ENCODE measurements around the gene CIITA. TPM values are rescaled to one million over a fixed set of nuclear protein-coding genes. Genes with fewer than 3 reads are reported as not detected.
"Not testable (repeated sequence)": the region's sequence is repeated elsewhere in the genome, so short reads cannot be mapped to it uniquely, and the experiment has no call there.

CIITA gene
- total RNA-seq, 1 donor from 2014 or later = 9.4 TPM

DNA sequence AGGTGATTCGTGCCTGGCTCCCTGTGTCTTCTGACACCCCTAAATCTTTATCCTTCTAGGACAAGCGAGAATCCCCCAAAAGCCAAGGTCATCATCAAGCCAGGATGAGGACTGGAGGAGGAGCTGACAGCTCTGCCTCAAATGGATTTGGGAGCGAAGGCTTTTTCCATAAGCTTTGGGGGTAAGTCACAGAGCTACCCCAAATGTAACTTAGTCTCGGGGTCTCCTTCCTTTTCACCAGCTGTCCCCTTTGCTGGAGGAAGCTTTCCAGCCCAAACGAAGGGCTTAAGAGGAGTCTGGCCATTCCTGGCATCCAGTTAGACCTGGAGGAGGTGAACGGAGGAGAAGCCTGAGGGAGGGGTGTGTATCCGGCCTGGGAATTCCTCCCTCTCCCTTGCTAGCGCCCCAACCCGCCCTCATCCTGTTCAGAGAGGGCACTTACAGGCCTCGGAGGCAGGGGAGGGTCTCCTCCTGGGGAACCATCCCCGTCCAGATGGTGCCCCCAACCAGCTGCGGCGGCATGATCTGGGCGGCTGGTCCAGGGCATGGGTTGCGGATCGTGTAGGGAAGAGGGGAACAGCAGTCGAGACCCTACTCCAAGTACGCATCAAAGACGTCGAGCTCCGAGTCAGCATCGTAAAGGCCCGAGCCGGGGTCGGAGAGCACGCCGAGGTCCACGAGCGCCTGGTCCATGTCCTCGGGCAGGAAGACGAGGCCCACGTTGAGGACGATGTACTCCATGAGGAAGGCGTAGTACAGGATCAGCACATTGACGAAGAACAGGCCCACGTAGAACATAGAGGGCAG, 64.3 kb downstream of the CIITA start:
- Histone ChIP-seq H3K9me3 (replicated peaks) (no peaks in the 10 kb centered on the region), H3K27ac (replicated peaks) (peak overlapping the region; percentile 93), H3K27me3 (ENCODE audit: low read depth) (no peaks in the 10 kb centered on the region), H3K4me3 (peak overlapping the region; percentile 93), H3K4me1 (peaks cover 94% of the 10 kb centered on the region), H3K36me3 (no peaks in the 10 kb centered on the region)
- intact Hi-C loops (cut with micrococcal nuclease) = no loop called here
- TF ChIP-seq, protein P1, sequence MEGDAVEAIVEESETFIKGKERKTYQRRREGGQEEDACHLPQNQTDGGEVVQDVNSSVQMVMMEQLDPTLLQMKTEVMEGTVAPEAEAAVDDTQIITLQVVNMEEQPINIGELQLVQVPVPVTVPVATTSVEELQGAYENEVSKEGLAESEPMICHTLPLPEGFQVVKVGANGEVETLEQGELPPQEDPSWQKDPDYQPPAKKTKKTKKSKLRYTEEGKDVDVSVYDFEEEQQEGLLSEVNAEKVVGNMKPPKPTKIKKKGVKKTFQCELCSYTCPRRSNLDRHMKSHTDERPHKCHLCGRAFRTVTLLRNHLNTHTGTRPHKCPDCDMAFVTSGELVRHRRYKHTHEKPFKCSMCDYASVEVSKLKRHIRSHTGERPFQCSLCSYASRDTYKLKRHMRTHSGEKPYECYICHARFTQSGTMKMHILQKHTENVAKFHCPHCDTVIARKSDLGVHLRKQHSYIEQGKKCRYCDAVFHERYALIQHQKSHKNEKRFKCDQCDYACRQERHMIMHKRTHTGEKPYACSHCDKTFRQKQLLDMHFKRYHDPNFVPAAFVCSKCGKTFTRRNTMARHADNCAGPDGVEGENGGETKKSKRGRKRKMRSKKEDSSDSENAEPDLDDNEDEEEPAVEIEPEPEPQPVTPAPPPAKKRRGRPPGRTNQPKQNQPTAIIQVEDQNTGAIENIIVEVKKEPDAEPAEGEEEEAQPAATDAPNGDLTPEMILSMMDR (IDR thresholded peaks at IDR 0.05; ENCODE audit: borderline replicate concordance) = no peak
- no peak for DNase-seq

GRCh38 chr16:10941935-10942351, 64.9 kb downstream of the CIITA start:
- H3K27me3 ChIP-seq (ENCODE audit: low read depth); DNase-seq; H3K9me3 ChIP-seq (replicated peaks); intact Hi-C loops (cut with micrococcal nuclease); H3K36me3 ChIP-seq: not testable (repeated sequence)
- Histone ChIP-seq H3K27ac (replicated peaks) (peak overlapping the region; percentile 93), H3K4me1 (peaks cover 94% of the 10 kb centered on the region), H3K4me3 (peak overlapping the region; percentile 93)

- TF ChIP-seq, protein P1 (IDR thresholded peaks at IDR 0.05; ENCODE audit: borderline replicate concordance) = peak; percentile 50
- intact Hi-C loops (cut with micrococcal nuclease) = no loop called here
- H3K9me3 ChIP-seq (replicated peaks) = no peaks in the 10 kb centered on the region
- peak; percentile 96 for DNase-seq
- H3K27me3 ChIP-seq (ENCODE audit: low read depth) = no peaks in the 10 kb centered on the region
- H3K27ac ChIP-seq (replicated peaks) = peak within 1 kb of the TSS; percentile 93
- H3K36me3 ChIP-seq = no peaks in the 10 kb centered on the region
- peaks cover 94% of the 10 kb centered on the region for H3K4me1 ChIP-seq
- H3K4me3 ChIP-seq = peak within 1 kb of the TSS; percentile 93
These were observed 65.5 kb downstream of the CIITA start, which contains the start of gene DEXI for GRCh38 chr16:10942352-10943063. Gene DEXI, minus strand, starts transcription at chr16:10942468. Its CDS starts 463 bp downstream, at chr16:10942005.

GRCh38 chr16:10943064-10943353, 66.0 kb downstream of the CIITA start:
- intact Hi-C loops (cut with micrococcal nuclease) = no loop called here

DNA sequence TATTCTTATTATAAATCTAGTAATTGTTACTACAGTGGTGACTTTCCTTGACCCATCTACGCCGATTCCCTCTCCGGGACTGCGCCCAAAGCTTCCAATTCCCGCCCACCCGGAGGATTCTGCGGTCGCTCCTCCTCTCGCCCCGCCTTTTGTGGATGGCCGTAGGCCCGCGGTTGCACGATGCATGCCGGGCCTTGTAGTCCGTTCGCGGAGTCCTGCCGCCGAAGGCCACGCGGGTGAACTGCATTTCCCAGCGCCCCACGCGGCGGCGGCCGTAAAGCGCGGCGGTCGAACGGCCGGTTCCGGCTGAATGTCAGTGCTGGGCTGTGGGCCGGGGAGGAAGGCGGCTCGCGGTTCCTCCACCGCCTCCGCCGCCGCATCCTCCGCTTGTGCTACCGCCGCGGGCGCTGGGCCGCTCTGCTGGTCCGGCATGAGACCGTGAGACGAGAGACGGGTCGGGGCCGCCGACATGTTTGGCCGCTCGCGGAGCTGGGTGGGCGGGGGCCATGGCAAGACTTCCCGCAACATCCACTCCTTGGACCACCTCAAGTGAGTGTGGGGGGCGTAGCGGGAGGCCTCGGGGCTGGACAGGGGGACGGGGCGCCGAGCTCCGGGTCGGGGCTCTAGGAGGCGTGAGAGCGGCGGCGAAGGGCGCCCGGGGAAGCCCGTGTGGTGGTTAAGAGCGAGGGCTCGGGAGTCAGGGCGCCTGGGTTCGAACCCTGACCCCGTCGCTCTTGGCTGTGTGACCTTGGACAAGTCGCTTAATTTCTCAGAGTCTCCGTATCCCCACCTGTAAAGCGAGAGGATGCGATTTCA, 67.5 kb downstream of the CIITA start, which contains the start of gene CLEC16A:
CLEC16A (plus strand) TSS at position 316 of the 816 bp plus-strand sequence; CDS start at position 470, 154 bp downstream.
- no peaks in the 10 kb centered on the region for H3K36me3 ChIP-seq
- peak within 1 kb of the TSS; percentile 93 for H3K27ac ChIP-seq (replicated peaks)
- no peaks in the 10 kb centered on the region for H3K27me3 ChIP-seq (ENCODE audit: low read depth)
- H3K4me1 ChIP-seq = peaks cover 81% of the 10 kb centered on the region
- peak; percentile 98 for DNase-seq
- H3K9me3 ChIP-seq (replicated peaks) = no peaks in the 10 kb centered on the region
- H3K4me3 ChIP-seq = peak within 1 kb of the TSS; percentile 99
- TF ChIP-seq, protein P1 (IDR thresholded peaks at IDR 0.05; ENCODE audit: borderline replicate concordance) = no peak
- intact Hi-C loops (cut with micrococcal nuclease) = no loop called here

More at GRCh38 chr16:10943064-10943353, 66.0 kb downstream of the CIITA start:
- H3K4me3 ChIP-seq = peak overlapping the region; percentile 93
- TF ChIP-seq, protein P1 (IDR thresholded peaks at IDR 0.05; ENCODE audit: borderline replicate concordance) = no peak
- no peaks in the 10 kb centered on the region for H3K36me3 ChIP-seq
- H3K9me3 ChIP-seq (replicated peaks) = no peaks in the 10 kb centered on the region
- peaks cover 89% of the 10 kb centered on the region for H3K4me1 ChIP-seq
- H3K27me3 ChIP-seq (ENCODE audit: low read depth) = no peaks in the 10 kb centered on the region
- H3K27ac ChIP-seq (replicated peaks) = peak overlapping the region; percentile 93
- DNase-seq = no peak
